SK-N-SH treated with all-trans-retinoic acid at 6 μM for 48 hours (cell line): ENCODE data around the gene PDE7B.

ENCODE experiments used
- GLIS3 ChIP-seq: fragments of 250-450 bp; sonication (Bioruptor Pico); IDR thresholded peaks from 2 replicates; pipeline ENCODE4 v1.5.0; 2020; ENCODE audit warnings: mild to moderate bottlenecking, moderate library complexity
- OSR1 ChIP-seq: fragments of 250-450 bp; sonication (Bioruptor Pico); IDR thresholded peaks from 2 replicates; pipeline ENCODE4 v1.8.0; 2022; ENCODE audit warnings: moderate library complexity, mild to moderate bottlenecking, inconsistent platforms
- TCF4 ChIP-seq: fragments of 250-450 bp; sonication (Bioruptor Pico); IDR thresholded peaks from 2 replicates; pipeline ENCODE4 v1.8.0; 2021; ENCODE audit warnings: mild to moderate bottlenecking, moderate library complexity, borderline replicate concordance
- ZC3H10 ChIP-seq: fragments of 250-450 bp; sonication (Bioruptor Pico); IDR thresholded peaks from 2 replicates; pipeline ENCODE4 v1.5.1; 2021; ENCODE audit warnings: mild to moderate bottlenecking, moderate library complexity
- ZFP3 ChIP-seq: fragments of 250-450 bp; sonication (Bioruptor Pico); IDR thresholded peaks from 2 replicates; pipeline ENCODE4 v1.5.0; 2020; ENCODE audit warnings: mild to moderate bottlenecking, moderate library complexity
- ZFP30 ChIP-seq: fragments of 450-650 bp; formaldehyde crosslinking; IDR thresholded peaks from 2 replicates; pipeline ENCODE4 v1.5.0; 2022; ENCODE audit warnings: mild to moderate bottlenecking, moderate library complexity
- ZNF70 ChIP-seq: fragments of 450-650 bp; formaldehyde crosslinking; IDR thresholded peaks from 2 replicates; pipeline ENCODE4 v1.5.0; 2020; ENCODE audit warnings: mild to moderate bottlenecking, moderate library complexity
- ZNF8 ChIP-seq: fragments of 450-650 bp; formaldehyde crosslinking; IDR thresholded peaks from 2 replicates; pipeline ENCODE4 v1.5.0; 2020; ENCODE audit warnings: mild to moderate bottlenecking, moderate library complexity
- TF ChIP-seq, protein P1 (sequence below): fragments of 250-450 bp; sonication (Bioruptor Pico); IDR thresholded peaks from 2 replicates; pipeline ENCODE4 v1.5.0; 2020; ENCODE audit warnings: mild to moderate bottlenecking, moderate library complexity
- TF ChIP-seq, protein P2 (sequence below): fragments of 250-450 bp; sonication (Bioruptor Pico); IDR thresholded peaks from 2 replicates; pipeline ENCODE4 v1.5.1; 2021; ENCODE audit warnings: mild to moderate bottlenecking, moderate library complexity
- TF ChIP-seq, protein P3 (sequence below): fragments of 250-450 bp; sonication (Bioruptor Pico); IDR thresholded peaks from 2 replicates; pipeline ENCODE4 v1.5.1; 2020; ENCODE audit warnings: low read depth, mild to moderate bottlenecking, moderate library complexity

DNA sequence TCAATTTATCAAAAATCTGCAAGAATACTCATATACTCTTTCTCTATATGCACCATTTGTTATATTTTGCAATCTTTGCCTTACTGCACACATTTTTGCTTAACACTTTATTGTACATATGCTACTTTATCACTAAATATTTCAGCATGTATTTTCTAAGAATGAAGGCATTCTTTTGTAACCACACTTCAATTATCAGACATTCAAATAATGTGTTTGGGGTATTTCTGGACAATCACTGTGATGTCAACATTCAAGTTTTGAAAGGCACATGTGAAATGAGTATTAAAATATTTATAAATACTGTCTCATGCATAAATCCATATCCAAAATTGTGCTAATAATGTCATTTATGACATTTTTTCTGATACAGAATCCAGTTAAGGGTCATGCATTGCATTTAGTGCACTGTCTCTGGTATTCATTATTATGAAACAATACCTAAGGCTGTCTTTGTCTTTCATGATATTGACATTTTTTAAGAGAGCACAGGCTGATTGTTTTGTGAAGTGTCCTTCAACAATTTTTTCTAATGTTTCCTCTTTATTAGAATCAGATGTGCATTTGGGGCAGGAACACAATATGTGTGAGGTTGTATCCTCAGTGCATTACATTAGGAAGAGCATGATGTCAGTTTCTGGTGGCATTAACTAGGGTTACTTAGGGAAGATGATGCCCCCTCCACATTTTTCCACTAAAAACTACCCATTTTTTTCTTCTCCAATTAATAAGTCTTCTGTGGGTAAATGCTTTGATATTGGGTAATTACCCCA is 292.9 kb downstream of the PDE7B start:
- no peak for TF ChIP-seq OSR1 (CRISPR knock-in tag)
- TF ChIP-seq GLIS3, result no peak
- no peak for TF ChIP-seq ZNF8 (CRISPR knock-in tag)
- no peak for TF ChIP-seq ZC3H10 (CRISPR knock-in tag)
- TF ChIP-seq, protein P1, sequence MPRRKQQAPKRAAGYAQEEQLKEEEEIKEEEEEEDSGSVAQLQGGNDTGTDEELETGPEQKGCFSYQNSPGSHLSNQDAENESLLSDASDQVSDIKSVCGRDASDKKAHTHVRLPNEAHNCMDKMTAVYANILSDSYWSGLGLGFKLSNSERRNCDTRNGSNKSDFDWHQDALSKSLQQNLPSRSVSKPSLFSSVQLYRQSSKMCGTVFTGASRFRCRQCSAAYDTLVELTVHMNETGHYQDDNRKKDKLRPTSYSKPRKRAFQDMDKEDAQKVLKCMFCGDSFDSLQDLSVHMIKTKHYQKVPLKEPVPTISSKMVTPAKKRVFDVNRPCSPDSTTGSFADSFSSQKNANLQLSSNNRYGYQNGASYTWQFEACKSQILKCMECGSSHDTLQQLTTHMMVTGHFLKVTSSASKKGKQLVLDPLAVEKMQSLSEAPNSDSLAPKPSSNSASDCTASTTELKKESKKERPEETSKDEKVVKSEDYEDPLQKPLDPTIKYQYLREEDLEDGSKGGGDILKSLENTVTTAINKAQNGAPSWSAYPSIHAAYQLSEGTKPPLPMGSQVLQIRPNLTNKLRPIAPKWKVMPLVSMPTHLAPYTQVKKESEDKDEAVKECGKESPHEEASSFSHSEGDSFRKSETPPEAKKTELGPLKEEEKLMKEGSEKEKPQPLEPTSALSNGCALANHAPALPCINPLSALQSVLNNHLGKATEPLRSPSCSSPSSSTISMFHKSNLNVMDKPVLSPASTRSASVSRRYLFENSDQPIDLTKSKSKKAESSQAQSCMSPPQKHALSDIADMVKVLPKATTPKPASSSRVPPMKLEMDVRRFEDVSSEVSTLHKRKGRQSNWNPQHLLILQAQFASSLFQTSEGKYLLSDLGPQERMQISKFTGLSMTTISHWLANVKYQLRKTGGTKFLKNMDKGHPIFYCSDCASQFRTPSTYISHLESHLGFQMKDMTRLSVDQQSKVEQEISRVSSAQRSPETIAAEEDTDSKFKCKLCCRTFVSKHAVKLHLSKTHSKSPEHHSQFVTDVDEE (CRISPR knock-in tag), result no peak
- no peak for TF ChIP-seq TCF4 (CRISPR knock-in tag)
- TF ChIP-seq ZFP30 (CRISPR knock-in tag), result no peak
- no peak for TF ChIP-seq ZNF70 (CRISPR knock-in tag)
- TF ChIP-seq, protein P2, sequence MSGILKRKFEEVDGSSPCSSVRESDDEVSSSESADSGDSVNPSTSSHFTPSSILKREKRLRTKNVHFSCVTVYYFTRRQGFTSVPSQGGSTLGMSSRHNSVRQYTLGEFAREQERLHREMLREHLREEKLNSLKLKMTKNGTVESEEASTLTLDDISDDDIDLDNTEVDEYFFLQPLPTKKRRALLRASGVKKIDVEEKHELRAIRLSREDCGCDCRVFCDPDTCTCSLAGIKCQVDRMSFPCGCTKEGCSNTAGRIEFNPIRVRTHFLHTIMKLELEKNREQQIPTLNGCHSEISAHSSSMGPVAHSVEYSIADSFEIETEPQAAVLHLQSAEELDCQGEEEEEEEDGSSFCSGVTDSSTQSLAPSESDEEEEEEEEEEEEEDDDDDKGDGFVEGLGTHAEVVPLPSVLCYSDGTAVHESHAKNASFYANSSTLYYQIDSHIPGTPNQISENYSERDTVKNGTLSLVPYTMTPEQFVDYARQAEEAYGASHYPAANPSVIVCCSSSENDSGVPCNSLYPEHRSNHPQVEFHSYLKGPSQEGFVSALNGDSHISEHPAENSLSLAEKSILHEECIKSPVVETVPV (CRISPR knock-in tag), result no peak
- TF ChIP-seq, protein P3, sequence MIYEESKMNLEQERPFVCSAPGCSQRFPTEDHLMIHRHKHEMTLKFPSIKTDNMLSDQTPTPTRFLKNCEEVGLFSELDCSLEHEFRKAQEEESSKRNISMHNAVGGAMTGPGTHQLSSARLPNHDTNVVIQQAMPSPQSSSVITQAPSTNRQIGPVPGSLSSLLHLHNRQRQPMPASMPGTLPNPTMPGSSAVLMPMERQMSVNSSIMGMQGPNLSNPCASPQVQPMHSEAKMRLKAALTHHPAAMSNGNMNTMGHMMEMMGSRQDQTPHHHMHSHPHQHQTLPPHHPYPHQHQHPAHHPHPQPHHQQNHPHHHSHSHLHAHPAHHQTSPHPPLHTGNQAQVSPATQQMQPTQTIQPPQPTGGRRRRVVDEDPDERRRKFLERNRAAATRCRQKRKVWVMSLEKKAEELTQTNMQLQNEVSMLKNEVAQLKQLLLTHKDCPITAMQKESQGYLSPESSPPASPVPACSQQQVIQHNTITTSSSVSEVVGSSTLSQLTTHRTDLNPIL (CRISPR knock-in tag), result no peak
- TF ChIP-seq ZFP3 (CRISPR knock-in tag), result no peak
